Right lung (tissue), 10 donors: ENCODE data around the gene NAALAD2. TPM values are rescaled to one million over a fixed set of nuclear protein-coding genes. Genes with fewer than 3 reads are reported as not detected.
"Not testable (repeated sequence)": the region's sequence is repeated elsewhere in the genome, so short reads cannot be mapped to it uniquely, and the experiment has no call there.

Source experiments
- DNase-seq, 2 donors: peaks; one replicate each; pipeline ENCODE4 v3.0.0-alpha.2; 2013
- long read RNA-seq, 8 donors: transcript quantifications; one replicate each; lab custom pipeline, GENCODE V29; 2026
- polyA plus RNA-seq, 5 donors: library from polyadenylated mRNA; unstranded; fragments of 120-200 nt; gene quantifications; one replicate each; pipeline versions ENCODE4 v1.2.1 to v1.2.3, GENCODE V29; 2013; ENCODE audit warnings: inconsistent platforms in 1 of 5, low replicate concordance in 1 of 5; ENCODE audit not compliant: insufficient read length in 5 of 5, insufficient read depth in 1 of 5

NAALAD2 gene
- 10 to 100 TPM; 23.2 to 80.4 (median 48.0) TPM for polyA plus RNA-seq
- long read RNA-seq, donor 1, partial matches to known transcripts = 5 of 9 reads
- long read RNA-seq, donor 1, other reads (novel, unspliced or antisense) = 0 of 9 reads
- long read RNA-seq, donor 2, partial matches to known transcripts = 0 of 4 reads
- long read RNA-seq, donor 2, other reads (novel, unspliced or antisense) = 0 of 4 reads
- long read RNA-seq, donor 3, partial matches to known transcripts = 5 of 10 reads
- long read RNA-seq, donor 3, other reads (novel, unspliced or antisense) = 0 of 10 reads
- long read RNA-seq, donor 4, partial matches to known transcripts = 0 of 1 reads
- long read RNA-seq, donor 4, other reads (novel, unspliced or antisense) = 0 of 1 reads
- long read RNA-seq, donor 5, transcript NAALAD2-210 (19 exons, 3,600 nt) = major isoform, 5 of 25 reads
- long read RNA-seq, donor 5, partial matches to known transcripts = 19 of 25 reads
- long read RNA-seq, donor 5, other reads (novel, unspliced or antisense) = 0 of 25 reads
- long read RNA-seq, donor 6, partial matches to known transcripts = 0 of 7 reads
- long read RNA-seq, donor 6, other reads (novel, unspliced or antisense) = 0 of 7 reads
- long read RNA-seq, donor 7 = 0 reads
- long read RNA-seq, donor 8, partial matches to known transcripts = 0 of 2 reads
- long read RNA-seq, donor 8, other reads (novel, unspliced or antisense) = 0 of 2 reads

- DNase-seq = peak; percentile 77 to 79
Measured at GRCh38 chr11:90134478-90135003, at the start of gene NAALAD2. NAALAD2 (plus strand) TSS chr11:90134663; CDS start chr11:90134759, 96 bp downstream.

GRCh38 chr11:90085650-90086049 lies 48.8 kb upstream of the NAALAD2 start, which contains the start of gene UBTFL1:
UBTFL1 (plus strand) TSS chr11:90085950; CDS start chr11:90085950, 0 bp downstream.
- DNase-seq = not testable (repeated sequence)

- not testable (repeated sequence) for DNase-seq
Measured at GRCh38 chr11:90088731-90089130, 45.7 kb upstream of the NAALAD2 start.

- not testable (repeated sequence) for DNase-seq
Measured at GRCh38 chr11:90095230-90095924, 39.1 kb upstream of the NAALAD2 start.

GRCh38 chr11:90098261-90098660 lies 36.2 kb upstream of the NAALAD2 start:
- DNase-seq = not testable (repeated sequence)

- DNase-seq = no peak
Measured at GRCh38 chr11:90100431-90100830, 34.0 kb upstream of the NAALAD2 start.

- DNase-seq = no peak
Measured at GRCh38 chr11:90113541-90113940, 20.9 kb upstream of the NAALAD2 start.

- no peak for DNase-seq
Measured at GRCh38 chr11:90120191-90120590, 14.3 kb upstream of the NAALAD2 start.

- no peak for DNase-seq
Measured at GRCh38 chr11:90124371-90124770, 10.1 kb upstream of the NAALAD2 start.

- no peak for DNase-seq
Measured at GRCh38 chr11:90124946-90125345, 9.5 kb upstream of the NAALAD2 start.

GRCh38 chr11:90133560-90134477 lies 644 bp upstream of the NAALAD2 start:
- peak in 1 of 2 donors; percentile 7 for DNase-seq

- no peak for DNase-seq
Measured at GRCh38 chr11:90135016-90135415, 553 bp downstream of the NAALAD2 start.

- no peak for DNase-seq
Measured at GRCh38 chr11:90148900-90149299, 14.4 kb downstream of the NAALAD2 start.

GRCh38 chr11:90166982-90167573 lies 32.6 kb downstream of the NAALAD2 start:
- DNase-seq = not testable (repeated sequence)

- DNase-seq = not testable (repeated sequence)
Measured at GRCh38 chr11:90167704-90168103, 33.2 kb downstream of the NAALAD2 start.

- no peak for DNase-seq
Measured at GRCh38 chr11:90168571-90168970, 34.1 kb downstream of the NAALAD2 start.

- DNase-seq = no peak
Measured at GRCh38 chr11:90171359-90171758, 36.9 kb downstream of the NAALAD2 start.

GRCh38 chr11:90176069-90176468 lies 41.6 kb downstream of the NAALAD2 start:
- no peak for DNase-seq

GRCh38 chr11:90178751-90179150 lies 44.3 kb downstream of the NAALAD2 start:
- no peak for DNase-seq

- no peak for DNase-seq
Measured at GRCh38 chr11:90179923-90180322, 45.5 kb downstream of the NAALAD2 start.
